ENCODE measurements around the gene MAPRE2.

DNA sequence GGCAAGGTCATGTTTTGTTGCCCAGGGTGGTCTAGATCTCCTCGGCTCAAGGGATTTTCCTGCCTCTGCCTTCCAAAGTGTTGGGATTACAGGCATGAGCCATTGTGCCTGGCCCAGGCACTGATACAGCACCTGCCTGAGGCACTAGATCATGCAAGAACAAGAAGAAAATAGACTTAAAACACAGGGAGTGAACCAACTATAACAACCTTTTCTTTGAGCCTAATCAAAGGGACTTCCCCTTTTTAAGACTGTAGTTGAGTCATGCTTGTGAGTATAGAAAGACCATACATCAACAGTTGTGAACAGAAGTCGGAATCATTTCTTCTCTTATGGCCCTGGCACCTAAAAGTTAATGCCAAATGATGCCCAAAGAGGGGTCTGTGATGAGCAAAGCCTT lies 47.9 kb upstream of the MAPRE2 start:
- TF ChIP-seq, protein P1, sequence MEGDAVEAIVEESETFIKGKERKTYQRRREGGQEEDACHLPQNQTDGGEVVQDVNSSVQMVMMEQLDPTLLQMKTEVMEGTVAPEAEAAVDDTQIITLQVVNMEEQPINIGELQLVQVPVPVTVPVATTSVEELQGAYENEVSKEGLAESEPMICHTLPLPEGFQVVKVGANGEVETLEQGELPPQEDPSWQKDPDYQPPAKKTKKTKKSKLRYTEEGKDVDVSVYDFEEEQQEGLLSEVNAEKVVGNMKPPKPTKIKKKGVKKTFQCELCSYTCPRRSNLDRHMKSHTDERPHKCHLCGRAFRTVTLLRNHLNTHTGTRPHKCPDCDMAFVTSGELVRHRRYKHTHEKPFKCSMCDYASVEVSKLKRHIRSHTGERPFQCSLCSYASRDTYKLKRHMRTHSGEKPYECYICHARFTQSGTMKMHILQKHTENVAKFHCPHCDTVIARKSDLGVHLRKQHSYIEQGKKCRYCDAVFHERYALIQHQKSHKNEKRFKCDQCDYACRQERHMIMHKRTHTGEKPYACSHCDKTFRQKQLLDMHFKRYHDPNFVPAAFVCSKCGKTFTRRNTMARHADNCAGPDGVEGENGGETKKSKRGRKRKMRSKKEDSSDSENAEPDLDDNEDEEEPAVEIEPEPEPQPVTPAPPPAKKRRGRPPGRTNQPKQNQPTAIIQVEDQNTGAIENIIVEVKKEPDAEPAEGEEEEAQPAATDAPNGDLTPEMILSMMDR (IDR thresholded peaks at IDR 0.05) = no peak
- no peak for TF ChIP-seq POLR2A (IDR thresholded peaks at IDR 0.05)
- TF ChIP-seq EP300 (IDR thresholded peaks at IDR 0.05) = no peak
